A172 (cell line): ENCODE data around the gene SYCE3. TPM values are rescaled to one million over a fixed set of nuclear protein-coding genes. Genes with fewer than 3 reads are reported as not detected.
"Not testable (repeated sequence)": the region's sequence is repeated elsewhere in the genome, so short reads cannot be mapped to it uniquely, and the experiment has no call there.

Experiments used
- DNase-seq: peaks from one replicate; pipeline ENCODE4 v3.0.0-alpha.2; 2015; ENCODE audit warnings: low spot score
- total RNA-seq: library from RNA; depleted of rRNA; stranded (reverse); fragments of >200 nt; shearing (Covaris generic); gene quantifications from 2 replicates; pipeline ENCODE4 v1.2.3, GENCODE V29; 2014

The SYCE3 gene
- total RNA-seq, 1 experiment from 2014 or later, result 2.5 TPM

DNA sequence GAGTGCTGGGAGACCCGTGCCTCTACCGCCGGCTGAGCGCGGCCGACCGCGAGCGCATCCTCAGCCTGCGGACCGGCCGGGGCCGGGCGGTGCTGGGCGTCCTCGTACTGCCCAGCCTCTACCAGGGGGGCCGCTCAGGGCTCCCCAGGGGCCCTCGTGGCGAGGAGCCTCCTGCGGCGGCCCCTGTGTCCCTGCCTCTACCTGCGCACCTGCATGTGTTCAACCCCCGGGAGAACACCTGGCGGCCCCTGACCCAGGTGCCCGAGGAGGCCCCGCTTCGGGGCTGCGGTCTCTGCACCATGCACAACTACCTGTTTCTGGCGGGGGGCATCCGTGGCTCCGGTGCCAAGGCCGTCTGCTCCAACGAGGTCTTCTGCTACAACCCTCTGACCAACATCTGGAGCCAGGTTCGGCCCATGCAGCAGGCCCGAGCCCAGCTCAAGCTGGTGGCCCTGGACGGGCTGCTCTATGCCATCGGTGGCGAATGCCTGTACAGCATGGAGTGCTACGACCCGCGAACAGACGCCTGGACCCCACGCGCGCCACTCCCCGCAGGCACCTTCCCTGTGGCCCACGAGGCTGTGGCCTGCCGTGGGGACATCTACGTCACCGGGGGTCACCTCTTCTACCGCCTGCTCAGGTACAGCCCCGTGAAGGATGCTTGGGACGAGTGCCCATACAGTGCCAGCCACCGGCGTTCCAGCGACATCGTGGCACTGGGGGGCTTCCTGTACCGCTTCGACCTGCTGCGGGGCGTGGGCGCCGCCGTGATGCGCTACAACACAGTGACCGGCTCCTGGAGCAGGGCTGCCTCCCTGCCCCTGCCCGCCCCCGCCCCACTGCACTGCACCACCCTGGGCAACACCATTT, 13.6 kb downstream of the SYCE3 start:
- no peak for DNase-seq

DNA sequence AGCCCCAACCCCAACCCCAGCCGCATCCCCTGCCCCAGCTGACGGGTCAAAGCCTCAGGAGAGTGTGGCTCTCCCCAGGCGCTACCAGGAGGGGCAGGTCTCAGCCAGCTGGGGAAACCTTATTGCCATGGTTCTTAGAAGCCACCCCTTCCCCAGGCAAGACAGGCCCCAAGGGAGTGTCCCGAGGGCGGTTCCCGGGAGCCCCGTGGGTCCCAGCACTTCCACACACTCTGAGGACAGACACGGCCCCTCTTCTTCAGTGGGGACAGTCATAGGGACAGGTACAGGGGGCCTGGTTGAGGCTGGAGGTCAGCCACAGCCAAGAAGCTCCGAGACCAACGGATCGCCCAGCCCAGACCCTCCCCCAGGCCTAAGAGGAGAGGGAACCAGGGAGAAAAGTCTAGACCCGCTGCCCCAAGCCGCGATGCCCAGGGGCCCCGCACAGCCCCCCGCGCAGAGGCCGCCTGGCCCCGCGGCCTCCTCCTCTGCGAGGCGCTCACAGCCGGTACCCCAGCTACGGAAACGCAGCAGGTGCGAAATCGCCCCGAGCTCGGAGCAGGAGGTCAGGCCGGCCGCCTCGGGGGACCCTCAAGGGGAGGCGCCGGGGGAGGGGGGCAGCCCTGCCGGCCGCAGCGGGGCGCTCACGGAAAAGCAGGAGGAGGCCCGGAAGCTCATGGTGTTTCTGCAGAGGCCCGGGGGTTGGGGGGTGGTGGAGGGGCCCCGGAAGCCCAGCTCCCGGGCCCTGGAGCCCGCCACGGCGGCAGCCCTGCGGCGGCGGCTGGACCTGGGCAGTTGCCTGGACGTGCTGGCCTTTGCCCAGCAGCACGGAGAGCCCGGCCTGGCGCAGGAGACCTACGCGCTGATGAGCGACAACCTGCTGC, 14.4 kb downstream of the SYCE3 start:
- DNase-seq, result no peak

DNA sequence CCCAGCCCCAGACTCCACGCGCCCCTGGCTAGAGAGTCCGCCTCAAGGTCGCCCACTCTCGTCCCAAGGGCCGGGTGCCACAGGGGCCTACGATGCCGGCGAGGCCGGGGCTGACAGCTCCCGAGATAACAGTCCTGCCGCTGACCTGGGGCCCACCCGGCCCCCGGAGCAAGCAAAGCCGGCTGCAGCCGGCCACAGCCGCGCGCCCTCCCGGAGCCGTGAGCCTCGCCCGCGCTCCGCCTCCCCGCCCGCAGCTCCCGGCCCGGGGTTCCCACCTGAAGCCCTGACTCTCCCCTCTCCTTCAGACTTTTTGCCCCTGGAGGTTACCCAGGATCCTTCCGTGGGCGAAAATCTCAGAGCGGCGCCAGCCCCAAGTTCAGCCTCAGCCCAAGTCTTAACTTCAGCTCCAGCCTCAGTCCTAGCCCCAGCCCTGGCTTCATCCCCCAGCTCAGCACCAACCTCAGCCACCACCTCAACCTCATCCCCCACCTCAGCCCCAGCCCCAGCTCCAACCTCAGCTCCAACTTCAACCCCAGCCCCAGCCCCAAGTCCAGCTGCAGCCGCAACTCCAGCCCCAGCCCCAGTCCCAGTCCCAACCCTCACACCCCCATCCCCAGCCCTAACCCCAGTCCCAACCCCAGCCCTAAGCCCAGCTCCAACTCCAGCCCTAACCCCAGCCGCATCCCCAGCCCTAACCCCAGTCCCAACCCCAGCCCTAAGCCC, 15.3 kb downstream of the SYCE3 start:
- DNase-seq, result no peak

DNA sequence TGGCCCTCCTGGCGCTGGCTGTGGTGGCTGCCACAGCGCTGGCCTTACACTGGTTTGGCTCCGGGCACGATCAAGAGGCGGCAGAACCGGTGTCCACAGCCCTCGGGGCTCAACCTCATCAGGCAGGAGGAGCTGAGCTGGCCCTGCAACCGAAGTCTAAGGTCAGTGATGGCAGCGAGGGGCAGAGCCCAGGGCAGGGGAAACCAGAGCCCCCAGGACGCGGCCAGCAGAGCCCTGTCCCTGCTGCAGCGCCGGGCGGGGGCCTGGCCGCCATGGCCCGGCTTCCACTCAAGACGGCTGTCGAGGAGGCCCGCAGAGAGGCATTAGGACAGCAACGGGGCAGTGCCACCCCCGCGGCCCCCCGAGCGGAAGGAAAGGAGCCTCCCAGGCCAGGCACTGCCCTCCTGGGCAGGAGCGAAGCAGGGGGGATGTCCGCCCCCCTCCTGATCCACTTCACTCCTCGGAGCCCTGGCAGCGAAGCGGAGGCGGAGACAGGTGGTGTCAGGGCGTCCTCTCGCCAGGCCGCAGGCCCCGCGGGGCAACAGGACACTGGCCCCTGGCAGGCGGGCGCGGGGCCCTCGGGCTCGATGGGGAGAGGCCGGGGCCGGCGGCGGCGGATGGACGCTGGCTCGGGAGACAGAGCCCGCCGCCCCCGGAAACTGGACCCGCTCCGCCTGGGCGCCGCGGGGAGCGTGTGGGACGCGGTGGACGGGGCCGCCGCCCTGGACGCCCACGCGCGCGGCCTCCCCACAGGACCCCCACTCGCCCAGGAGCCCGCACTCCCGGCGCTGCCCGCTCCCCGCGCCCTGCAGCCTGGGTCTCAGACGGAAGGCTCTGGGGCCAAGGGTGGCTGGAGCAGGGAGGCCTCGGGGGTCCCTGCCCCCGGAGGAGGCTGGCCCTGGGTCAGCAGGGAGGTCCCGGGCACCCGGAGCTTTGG, 16.1 kb downstream of the SYCE3 start:
- DNase-seq, result no peak

DNA sequence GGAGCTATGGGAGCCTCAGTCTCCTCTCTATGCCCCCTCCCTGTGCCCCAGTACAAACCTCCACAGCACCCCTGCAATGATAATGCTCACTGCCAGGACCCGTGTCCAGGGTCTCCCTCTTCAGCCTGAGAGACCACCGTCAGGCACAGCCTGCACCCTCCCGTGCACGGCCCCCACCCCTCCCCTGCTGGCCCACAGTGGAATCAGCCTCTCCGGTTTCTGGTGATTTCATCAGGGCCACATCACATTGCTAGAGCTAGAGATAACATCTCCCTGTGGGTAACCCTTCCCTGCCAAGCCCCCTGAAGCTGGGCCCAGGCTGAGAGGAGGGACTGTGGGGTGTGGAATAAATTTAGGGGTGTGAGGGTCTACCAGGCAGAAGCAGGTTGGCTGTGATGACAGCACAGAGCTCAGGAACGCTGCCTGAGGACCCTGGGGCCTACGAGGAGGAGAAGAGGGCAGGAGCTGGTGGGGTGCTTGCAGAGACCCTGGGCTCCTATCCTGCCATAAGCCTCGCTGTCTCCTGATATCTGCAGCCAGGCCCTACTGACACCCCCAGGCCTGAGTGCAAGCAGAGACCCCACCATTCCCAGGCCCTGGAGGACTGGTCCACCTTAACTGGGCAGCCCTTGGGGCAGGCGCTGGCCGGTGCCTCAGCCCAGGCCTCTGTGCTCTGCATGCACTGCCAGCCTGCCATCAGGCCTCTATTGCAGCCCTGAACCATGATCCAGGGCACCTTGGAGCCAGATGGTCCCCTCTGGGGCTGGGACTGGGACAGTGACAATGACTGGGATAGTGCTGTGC, 17.0 kb downstream of the SYCE3 start, which contains the start of gene KLHDC7B:
Gene KLHDC7B, plus strand, starts transcription at position 378 of the 804 bp plus-strand sequence. Its CDS starts 345 bp downstream, at position 723.
- DNase-seq, result no peak

DNA sequence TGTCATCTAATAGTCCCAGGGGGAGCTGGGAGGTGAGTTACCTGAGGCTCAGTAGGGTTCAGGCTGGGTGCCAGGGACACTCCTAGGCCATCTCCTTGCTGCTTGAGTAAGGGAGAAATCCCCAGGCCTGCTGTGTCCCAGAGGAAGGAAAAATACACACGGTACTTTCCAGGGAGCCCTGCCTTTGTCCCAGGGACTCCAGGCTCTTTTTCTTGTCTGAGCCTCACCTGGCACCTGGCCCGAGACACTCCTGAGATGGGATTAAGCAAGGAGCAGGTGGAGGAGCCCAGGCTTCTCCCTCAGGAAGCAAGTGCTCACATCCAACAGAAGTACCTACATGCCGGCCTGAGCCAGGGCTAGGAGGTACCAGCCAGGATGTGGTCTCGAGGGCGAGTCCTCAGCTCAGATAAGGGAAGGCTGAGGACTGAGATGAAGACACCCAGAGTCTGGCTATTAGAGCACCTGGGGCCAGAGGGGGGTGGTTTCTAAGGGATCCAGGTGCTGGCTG, 17.9 kb downstream of the SYCE3 start:
- DNase-seq, result no peak

DNA sequence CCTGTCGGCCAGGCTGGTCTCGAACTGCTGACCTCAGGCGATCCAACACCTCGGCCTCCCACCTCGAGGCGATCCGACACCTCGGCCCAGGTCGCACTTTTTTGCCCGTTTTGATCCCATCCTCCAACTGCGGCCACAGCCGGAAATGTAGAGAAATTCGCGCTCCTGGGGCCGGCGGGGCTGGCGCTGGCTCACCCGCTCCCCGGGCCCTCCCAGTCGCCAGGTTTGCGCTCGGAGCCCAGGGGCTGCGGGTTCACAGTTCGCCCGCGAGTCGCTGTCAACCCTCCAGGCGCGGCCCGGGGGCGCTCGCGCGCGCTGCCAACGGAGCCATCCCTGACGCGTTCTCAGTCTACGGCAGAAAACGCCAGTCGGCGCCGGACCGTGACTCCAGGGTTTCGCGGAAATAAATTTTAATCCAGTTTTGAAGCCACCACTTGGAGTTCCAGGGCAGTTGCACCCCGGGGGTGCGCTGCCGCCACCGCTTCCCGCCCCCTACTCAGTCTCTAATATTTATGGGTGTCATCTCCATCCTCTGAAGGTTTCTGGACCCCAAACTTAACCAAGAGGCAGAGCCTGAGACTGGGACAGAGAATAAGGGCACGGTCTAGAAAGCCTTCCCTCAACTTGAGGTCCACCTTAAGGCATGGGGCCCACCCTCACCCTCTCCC, 18.5 kb downstream of the SYCE3 start:
- no peak for DNase-seq

DNA sequence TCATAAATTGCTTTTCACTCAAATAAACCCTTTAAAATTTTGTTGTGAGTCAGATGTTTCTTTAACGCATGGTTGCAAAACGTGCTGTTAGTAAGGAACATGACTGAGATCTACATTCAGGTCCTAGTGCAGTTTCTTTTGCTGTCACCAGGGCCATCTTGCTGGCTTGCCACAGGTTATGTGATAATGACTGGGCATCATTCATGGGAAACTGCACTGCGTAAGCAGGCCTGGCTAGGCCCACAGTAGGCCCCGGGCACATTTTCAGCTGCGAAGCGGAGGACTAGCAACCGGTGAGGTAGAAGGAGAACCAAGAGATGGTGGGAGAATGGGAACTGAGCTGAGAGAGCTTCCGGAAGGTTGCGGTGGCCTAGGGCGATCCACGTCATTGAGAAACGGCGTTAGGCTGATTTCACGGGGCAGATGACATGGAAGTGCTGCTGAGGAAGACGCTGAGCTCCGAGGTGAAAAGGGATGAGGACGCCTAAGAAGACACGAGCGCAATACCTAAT, 20.2 kb downstream of the SYCE3 start:
- DNase-seq, result no peak

DNA sequence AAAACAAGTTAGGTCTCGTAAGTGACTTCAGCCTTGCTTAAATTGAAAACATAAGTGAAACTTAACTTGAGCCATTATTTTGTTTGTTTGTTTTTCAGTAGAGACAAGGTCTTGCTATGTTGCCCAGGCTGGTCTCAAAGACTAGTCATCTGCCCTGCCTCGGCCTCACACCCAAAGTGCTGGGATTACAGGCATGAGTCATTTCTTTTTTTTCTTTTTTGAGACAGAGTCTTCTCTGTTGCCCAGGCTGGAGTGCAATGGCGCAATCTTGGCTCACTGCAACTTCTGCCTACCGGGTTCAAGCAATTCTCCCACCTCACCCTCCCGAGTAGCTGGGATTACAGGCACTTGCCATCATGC, 21.1 kb downstream of the SYCE3 start:
- DNase-seq, result peak; percentile 41

DNA sequence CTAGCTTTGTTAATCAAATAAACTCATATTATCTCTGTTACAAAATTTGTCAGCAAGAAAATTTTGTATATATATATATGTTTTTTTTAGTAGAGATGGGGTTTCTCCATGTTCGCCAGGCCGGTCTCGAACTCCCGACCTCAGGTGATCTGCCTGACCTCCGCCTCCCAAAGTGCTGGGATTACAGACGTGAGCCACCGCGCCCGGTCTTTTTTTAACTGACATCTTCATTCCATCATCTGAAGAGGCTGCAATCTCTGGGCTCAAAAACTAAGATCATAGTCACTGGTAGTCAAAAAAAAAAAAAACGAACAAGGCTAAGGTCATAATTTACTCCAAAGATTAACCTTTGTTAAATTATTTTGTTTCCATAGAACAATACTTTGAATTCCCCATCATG, 22.3 kb downstream of the SYCE3 start:
- no peak for DNase-seq

DNA sequence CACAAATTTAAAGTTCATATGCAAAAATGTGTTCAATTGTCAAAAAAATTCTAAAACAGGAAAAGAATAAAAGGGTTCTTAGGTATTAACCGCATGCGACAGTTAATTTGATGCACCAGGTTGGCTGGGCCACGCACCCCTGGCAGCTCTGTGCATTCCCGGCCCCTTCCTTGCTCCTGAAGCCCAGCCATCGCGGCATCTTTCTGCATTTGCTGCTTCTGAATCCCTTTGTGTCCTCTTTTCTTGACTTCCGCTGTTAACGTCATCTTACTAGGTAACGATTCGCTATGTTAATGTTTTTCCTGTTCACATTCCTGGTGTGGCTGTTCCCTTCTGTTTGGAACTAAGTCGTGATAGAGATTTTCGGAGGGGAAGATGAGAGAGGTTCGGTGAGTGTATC, 25.0 kb downstream of the SYCE3 start:
- no peak for DNase-seq

DNA sequence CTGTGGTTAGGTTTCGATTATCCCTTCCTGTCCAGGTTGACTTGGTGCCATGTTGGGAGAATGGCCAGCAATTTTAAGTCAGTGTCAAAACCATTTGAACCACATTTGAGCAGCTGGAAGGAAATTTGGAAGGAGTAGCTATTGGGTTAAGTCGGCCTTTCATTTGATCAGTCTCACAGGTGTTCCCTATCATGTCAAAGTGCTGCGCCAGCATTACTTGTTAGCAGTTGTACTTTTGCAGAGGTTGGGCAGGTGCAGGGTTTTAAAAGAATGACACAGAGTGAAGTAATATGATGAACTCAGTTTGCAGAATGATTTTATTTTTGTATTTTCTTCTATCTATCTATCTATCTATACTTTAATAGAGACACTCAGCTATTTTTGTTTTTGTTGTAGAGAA, 26.5 kb downstream of the SYCE3 start:
- no peak for DNase-seq

DNA sequence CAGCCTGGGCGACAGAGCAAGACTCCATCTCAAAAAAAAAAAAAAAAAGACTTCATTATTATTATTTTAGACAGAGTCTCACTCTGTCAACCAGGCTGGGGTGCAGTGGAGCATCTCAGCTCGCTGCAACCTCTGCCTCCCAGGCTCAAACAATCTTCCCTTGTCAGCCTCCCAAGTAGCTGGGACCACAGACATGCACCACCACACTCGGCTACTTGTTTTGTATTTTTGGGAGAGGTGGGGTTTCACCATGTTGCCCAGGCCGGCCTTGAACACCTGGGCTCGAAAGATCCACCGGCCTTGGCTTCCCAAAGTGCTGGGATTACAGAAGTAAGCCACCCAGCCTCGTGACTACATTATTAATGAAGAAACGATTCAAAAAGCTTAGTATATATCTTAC, 27.6 kb downstream of the SYCE3 start:
- no peak for DNase-seq

DNA sequence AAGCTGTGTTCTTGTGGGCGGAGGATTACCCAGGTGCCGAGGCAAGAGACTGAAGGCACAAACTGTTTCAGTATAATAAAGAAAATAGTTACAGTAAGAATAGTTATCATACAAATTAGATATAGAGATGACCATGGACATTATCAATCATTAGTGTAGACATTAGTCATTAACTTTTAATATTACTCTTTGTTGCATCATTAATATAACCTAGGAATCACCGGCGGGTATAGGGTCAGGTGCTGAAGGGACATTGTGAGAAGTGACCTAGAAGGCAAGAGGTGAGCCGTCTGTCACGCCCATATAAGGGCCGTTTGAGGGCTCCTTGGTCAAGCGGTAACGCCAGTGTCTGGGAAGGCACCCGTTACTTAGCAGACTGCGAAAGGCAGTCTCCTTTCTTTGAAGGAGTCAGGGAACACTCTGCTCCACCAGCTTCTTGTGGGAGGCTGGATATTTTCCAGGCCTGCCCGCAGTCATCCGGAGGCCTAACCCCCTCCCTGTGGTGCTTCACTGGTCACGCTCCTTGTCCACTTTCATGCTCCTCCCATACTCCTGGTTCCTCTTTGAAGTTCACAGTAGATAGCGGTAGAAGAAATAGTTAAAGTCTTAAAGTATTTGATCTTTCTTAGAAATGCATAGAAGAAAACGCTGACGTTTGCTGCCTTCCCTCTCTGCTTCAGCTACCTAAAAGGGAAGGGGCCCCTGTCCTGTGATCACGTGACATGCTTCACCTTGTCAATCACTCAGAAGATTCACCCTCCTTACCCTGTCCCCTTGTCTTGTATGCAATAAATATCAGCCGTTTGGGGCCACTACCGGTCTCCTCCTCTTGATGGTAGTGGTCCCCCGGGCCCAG, 28.6 kb downstream of the SYCE3 start:
- DNase-seq, result not testable (repeated sequence)

DNA sequence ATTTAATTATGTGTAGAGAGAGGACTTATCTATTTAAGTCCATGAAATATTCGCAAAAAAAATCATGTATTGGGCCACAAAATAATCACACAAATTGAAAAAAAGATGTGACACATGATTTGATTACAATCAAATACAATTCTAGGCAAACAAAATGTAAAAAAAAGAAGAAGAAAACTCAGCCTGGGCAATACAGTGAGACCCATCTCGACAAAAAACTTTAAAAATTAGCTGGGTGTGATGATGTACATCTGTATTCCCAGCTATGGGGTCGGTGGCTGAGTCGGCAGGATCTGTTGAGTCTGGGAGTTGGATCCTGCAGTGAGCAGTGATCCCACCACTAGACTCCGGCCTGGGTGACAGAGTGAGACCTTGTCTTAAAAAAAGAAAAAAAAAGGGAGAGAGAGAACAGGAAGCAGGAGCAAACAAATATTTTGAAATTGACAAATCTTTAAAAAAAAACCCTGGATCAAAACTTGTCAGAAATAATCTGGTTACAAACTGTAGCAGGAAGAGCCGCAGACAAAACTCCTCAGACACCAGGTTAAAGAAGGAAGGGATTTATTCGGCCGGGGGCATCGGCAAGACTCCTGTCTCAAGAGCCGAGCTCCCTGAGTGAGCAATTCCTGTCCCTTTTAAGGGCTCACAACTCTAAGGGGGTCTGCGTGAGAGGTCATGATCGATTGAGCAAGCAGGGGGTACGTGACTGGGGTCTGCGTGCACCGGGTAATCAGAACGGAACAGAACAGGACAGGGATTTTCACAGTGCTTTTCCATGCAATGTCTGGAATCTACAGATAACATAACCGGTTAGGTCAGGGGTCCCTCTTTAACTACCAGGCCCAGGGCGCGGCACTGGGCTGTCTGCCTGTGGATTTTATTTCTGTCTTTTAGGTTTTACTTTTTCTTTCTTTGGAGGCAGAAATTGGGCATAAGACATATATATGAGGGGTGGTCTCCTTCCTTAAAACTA, 29.6 kb downstream of the SYCE3 start:
- DNase-seq, result no peak

DNA sequence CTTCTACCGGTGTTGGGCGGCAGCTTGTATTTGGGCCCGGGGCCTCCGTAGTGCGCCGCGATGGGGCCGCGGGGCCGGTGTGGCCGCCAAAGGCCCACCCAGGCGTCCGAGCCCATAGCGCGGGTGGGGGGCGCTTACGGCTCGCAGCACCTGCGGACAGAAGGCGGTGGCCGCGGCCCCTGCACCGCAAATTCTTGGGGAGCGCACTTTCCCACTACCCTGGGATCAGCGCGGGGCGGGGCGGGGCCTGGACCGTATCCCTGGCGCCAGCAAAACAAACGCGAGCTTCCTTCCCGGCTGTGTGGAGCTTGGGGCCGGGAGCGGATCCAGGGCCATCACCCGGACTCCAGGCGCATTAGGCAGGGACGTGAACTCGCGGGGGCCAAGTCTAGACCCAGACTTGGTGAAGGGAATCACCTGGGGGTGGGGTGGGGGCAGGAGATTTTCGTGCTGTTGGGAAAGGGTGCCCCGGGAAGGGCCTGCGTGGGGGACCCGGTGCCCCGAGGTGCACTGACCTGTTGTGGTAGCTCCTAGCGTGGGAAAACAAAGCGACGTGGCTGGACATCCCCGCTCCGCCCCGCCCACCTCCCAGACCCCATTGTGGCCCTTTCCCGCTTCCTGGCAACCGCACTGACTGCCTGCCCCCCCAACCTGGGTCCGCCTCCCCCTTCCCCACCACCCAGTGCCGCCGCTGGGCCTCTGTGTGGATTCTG, 30.6 kb downstream of the SYCE3 start:
- no peak for DNase-seq
